Measurements from ENCODE around the gene FOXE1. TPM values are rescaled to one million over a fixed set of nuclear protein-coding genes. Genes with fewer than 3 reads are reported as not detected.

Gene FOXE1
- total RNA-seq (under 1 TPM in 1 of 9 donors, not detected in 8; 0.78 TPM), polyA plus RNA-seq (not detected)
- long read RNA-seq, donor 1 = 0 reads
- long read RNA-seq, donor 2 = 0 reads
- long read RNA-seq, donor 3 = 0 reads
- long read RNA-seq, donor 4 = 0 reads
- long read RNA-seq, donor 5 = 0 reads
- long read RNA-seq, donor 6 = 0 reads
- long read RNA-seq, donor 7 = 0 reads
- long read RNA-seq, donor 8 = 0 reads
- long read RNA-seq, donor 9 = 0 reads
- long read RNA-seq, donor 10 = 0 reads

DNA sequence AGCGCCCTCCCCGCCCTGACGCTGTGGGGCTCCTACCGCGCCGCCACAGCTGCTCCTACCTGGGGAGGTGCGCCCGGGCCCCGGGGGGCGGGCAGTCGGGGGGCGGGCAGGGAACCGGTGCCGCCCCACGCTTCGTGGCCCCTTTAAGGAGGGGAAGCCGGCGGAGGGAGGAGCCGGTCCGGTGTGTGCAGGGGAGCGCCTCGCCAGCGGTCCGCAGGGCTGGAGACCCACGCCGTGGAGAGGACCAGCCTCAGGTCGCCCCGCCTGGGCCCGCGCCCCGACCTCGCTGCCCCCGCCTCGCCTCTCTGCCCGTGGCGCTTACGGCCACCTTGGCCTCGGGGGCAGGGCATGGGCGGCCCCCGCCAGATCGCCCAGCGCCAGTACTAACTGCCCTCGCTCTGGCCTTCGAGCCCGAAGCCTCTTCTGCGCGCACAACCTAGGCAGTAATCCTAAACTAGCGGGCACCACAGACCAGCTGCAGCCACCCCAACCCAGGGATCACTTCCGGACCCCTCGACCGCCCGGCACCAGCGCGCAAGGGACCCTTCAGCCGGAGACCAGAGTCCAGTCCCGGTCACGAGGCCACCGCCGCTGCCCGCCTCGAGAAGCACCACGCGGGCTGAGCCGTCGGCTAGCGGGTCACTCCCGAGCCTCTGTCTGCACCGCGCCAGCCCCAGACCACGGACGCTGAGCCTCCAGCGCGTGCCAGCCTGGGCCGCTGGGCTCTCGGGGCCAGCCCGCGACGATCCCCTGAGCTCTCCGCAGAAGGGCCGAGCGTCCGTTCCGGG lies at the start of gene FOXE1:
FOXE1 (plus strand) TSS at position 171 of the 788 bp plus-strand sequence. CDS start 689 bp downstream, outside the sequence.
- no peak for DNase-seq
- Histone ChIP-seq H3K27ac (no peak within 1 kb of the TSS), H3K4me3 (peak within 1 kb of the TSS in 1 of 4 donors; percentile 41), H3K4me1 (replicated peaks in 1 of 2) (peaks cover 0 to 17% of the 10 kb centered on the region in 2 donors), H3K27me3 (peaks cover 98% of the 10 kb centered on the region), H3K36me3 (replicated peaks in 1 of 2) (no peaks in the 10 kb centered on the region), H3K9me3 (replicated peaks in 1 of 3) (no peaks in the 10 kb centered on the region)
- intact Hi-C loops (cut with DNase I) = no loop called here
- TF ChIP-seq, protein P1, sequence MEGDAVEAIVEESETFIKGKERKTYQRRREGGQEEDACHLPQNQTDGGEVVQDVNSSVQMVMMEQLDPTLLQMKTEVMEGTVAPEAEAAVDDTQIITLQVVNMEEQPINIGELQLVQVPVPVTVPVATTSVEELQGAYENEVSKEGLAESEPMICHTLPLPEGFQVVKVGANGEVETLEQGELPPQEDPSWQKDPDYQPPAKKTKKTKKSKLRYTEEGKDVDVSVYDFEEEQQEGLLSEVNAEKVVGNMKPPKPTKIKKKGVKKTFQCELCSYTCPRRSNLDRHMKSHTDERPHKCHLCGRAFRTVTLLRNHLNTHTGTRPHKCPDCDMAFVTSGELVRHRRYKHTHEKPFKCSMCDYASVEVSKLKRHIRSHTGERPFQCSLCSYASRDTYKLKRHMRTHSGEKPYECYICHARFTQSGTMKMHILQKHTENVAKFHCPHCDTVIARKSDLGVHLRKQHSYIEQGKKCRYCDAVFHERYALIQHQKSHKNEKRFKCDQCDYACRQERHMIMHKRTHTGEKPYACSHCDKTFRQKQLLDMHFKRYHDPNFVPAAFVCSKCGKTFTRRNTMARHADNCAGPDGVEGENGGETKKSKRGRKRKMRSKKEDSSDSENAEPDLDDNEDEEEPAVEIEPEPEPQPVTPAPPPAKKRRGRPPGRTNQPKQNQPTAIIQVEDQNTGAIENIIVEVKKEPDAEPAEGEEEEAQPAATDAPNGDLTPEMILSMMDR (IDR thresholded peaks at IDR 0.05) = no peak
- TF ChIP-seq POLR2A (IDR thresholded peaks at IDR 0.05) = no peak
- 0 to 4% (median 1%) methylated on average over 17 to 83 of the region's 83 CpGs; no CpG with 5 or more reads in 1 of the 4 donors for WGBS, 4 donors

- peaks cover 6% of the 10 kb centered on the region in 2 donors for H3K4me1 ChIP-seq (replicated peaks in 1 of 2)
- no peaks in the 10 kb centered on the region for H3K36me3 ChIP-seq (replicated peaks in 1 of 2)
- TF ChIP-seq, protein P1 (IDR thresholded peaks at IDR 0.05) = no peak
- no peak for TF ChIP-seq POLR2A (IDR thresholded peaks at IDR 0.05)
- no peaks in the 10 kb centered on the region for H3K27me3 ChIP-seq
- no peak for DNase-seq
- no peaks in the 10 kb centered on the region for H3K9me3 ChIP-seq (replicated peaks in 1 of 3)
- intact Hi-C loops (cut with DNase I) = no loop called here
- 70 to 76% (median 73%) methylated on average over 4 to 5 of the region's 5 CpGs for WGBS, 4 donors
- H3K4me3 ChIP-seq = peak overlapping the region in 1 of 4 donors; percentile 57
- no peak overlapping the region for H3K27ac ChIP-seq
Observed at GRCh38 chr9:97804059-97804365, 49.0 kb upstream of the FOXE1 start.

DNA sequence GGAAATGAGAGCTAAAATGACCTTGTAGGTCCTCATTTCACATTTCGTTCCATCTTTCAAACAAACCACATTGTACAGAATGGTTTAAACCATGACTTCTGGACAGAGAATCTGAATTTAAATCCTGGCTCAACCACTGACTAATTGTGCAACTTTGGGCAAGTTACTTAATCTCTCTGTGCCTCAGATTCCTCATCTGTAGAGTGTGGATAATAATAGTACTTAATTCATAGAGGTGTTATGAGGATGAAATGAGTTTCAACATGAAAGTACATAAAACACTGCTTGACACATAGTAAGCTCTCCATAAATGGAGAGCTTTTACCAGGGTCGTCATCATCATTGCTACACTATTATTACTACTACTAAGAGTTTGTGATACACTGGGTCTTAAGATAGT lies 46.3 kb upstream of the FOXE1 start:
- H3K4me1 ChIP-seq (replicated peaks in 1 of 2) = peaks cover 6% of the 10 kb centered on the region in 2 donors
- TF ChIP-seq POLR2A (IDR thresholded peaks at IDR 0.05) = no peak
- TF ChIP-seq, protein P1 (IDR thresholded peaks at IDR 0.05) = no peak
- no peak overlapping the region for H3K27ac ChIP-seq
- no peak overlapping the region for H3K4me3 ChIP-seq
- intact Hi-C loops (cut with DNase I) = no loop called here
- no peaks in the 10 kb centered on the region for H3K27me3 ChIP-seq
- DNase-seq = no peak
- WGBS, 4 donors = 39 to 59% (median 54%) methylated on average over 2 of the region's 2 CpGs
- no peaks in the 10 kb centered on the region for H3K9me3 ChIP-seq (replicated peaks in 1 of 3)
- no peaks in the 10 kb centered on the region for H3K36me3 ChIP-seq (replicated peaks in 1 of 2)

GRCh38 chr9:97807681-97808080 lies 45.3 kb upstream of the FOXE1 start:
- Histone ChIP-seq H3K27me3 (no peaks in the 10 kb centered on the region), H3K4me3 (no peak overlapping the region), H3K9me3 (replicated peaks in 1 of 3) (no peaks in the 10 kb centered on the region), H3K27ac (no peak overlapping the region), H3K4me1 (replicated peaks in 1 of 2) (peaks cover 6% of the 10 kb centered on the region in 2 donors), H3K36me3 (replicated peaks in 1 of 2) (no peaks in the 10 kb centered on the region)
- no peak for TF ChIP-seq POLR2A (IDR thresholded peaks at IDR 0.05)
- TF ChIP-seq, protein P1 (IDR thresholded peaks at IDR 0.05) = no peak
- no peak for DNase-seq
- intact Hi-C loops (cut with DNase I) = no loop called here
- 52 to 63% (median 57%) methylated on average over 2 of the region's 2 CpGs for WGBS, 4 donors
